ENCODE data around the gene AK5. TPM values are rescaled to one million over a fixed set of nuclear protein-coding genes. Genes with fewer than 3 reads are reported as not detected.

AK5 gene
- total RNA-seq, 1 experiment from 2014 or later, result 3.0 TPM

- no peak for DNase-seq (ENCODE audit: low read depth, low spot score)
- H3K4me3 ChIP-seq (ENCODE audit: low read depth in 2 of 2, low read length in 2 of 2), result no peak overlapping the region
- no peaks in the 10 kb centered on the region for H3K36me3 ChIP-seq (ENCODE audit: control insufficient read depth, insufficient read depth, low read length)
- no peaks in the 10 kb centered on the region for H3K9me3 ChIP-seq (ENCODE audit: control insufficient read depth, insufficient read depth, low read depth, low read length)
- TF ChIP-seq REST (IDR thresholded peaks at IDR 0.05; ENCODE audit: insufficient read depth in 1 of 2, low read depth in 2 of 2, low read length in 1 of 2), result no peak
- TF ChIP-seq POLR2AphosphoS5 (IDR thresholded peaks at IDR 0.05; ENCODE audit: low read depth, low read length), result no peak
- TF ChIP-seq TCF7L2 (IDR thresholded peaks at IDR 0.05; ENCODE audit: low read depth, low read length), result no peak
- no peak for TF ChIP-seq SIN3A (IDR thresholded peaks at IDR 0.05; ENCODE audit: borderline replicate concordance, insufficient read depth, low read depth, low read length)
- no peak for TF ChIP-seq CTCF (IDR thresholded peaks at IDR 0.05)
- POLR2A ChIA-PET, result no interaction called here
- intact Hi-C loops (cut with micrococcal nuclease; ENCODE audit: unreplicated experiment), result no loop called here
- no peaks in the 10 kb centered on the region for H3K27me3 ChIP-seq (ENCODE audit: control insufficient read depth, insufficient read depth, low read length)
- H3K4me1 ChIP-seq (ENCODE audit: control insufficient read depth, insufficient read depth, low read length), result no peaks in the 10 kb centered on the region
- no peak for ATAC-seq
- CTCF ChIA-PET, result no interaction called here
- no peak overlapping the region for H3K27ac ChIP-seq (ENCODE audit: low read length)
- BruUV-seq (replicated peaks), result no TSS peak
- in situ Hi-C loops (cut with HindIII; ENCODE audit: low pct_unique_long_range_greater_than_20kb, low sequenced_read_pairs), result no loop called here
Observed at GRCh38 chr1:77550135-77550534, 268.3 kb downstream of the AK5 start.

- POLR2A ChIA-PET, result no interaction called here
- ATAC-seq (no peak), DNase-seq (ENCODE audit: low read depth, low spot score) (no peak)
- Histone ChIP-seq H3K4me3 (ENCODE audit: low read depth in 2 of 2, low read length in 2 of 2) (no peak overlapping the region), H3K36me3 (ENCODE audit: control insufficient read depth, insufficient read depth, low read length) (no peaks in the 10 kb centered on the region), H3K27me3 (ENCODE audit: control insufficient read depth, insufficient read depth, low read length) (no peaks in the 10 kb centered on the region), H3K9me3 (ENCODE audit: control insufficient read depth, insufficient read depth, low read depth, low read length) (no peaks in the 10 kb centered on the region), H3K4me1 (ENCODE audit: control insufficient read depth, insufficient read depth, low read length) (no peaks in the 10 kb centered on the region), H3K27ac (ENCODE audit: low read length) (no peak overlapping the region)
- TF ChIP-seq CTCF (IDR thresholded peaks at IDR 0.05), result no peak
- TF ChIP-seq REST (IDR thresholded peaks at IDR 0.05; ENCODE audit: insufficient read depth in 1 of 2, low read depth in 2 of 2, low read length in 1 of 2), result no peak
- TF ChIP-seq TCF7L2 (IDR thresholded peaks at IDR 0.05; ENCODE audit: low read depth, low read length), result no peak
- no peak for TF ChIP-seq POLR2AphosphoS5 (IDR thresholded peaks at IDR 0.05; ENCODE audit: low read depth, low read length)
- no peak for TF ChIP-seq SIN3A (IDR thresholded peaks at IDR 0.05; ENCODE audit: borderline replicate concordance, insufficient read depth, low read depth, low read length)
- no TSS peak for BruUV-seq (replicated peaks)
- in situ Hi-C loops (cut with HindIII; ENCODE audit: low pct_unique_long_range_greater_than_20kb, low sequenced_read_pairs), result no loop called here
- intact Hi-C loops (cut with micrococcal nuclease; ENCODE audit: unreplicated experiment), result no loop called here
- CTCF ChIA-PET, result no interaction called here
Observed at GRCh38 chr1:77552626-77553025, 270.8 kb downstream of the AK5 start.
